Measurements from ENCODE around the gene DVL2.
"Not testable (repeated sequence)": the region's sequence is repeated elsewhere in the genome, so short reads cannot be mapped to it uniquely, and the experiment has no call there.

Gene DVL2

GRCh38 chr17:7196651-7197401, 37.5 kb downstream of the DVL2 start:
- DNase-seq (ENCODE audit: low spot score) = no peak

- DNase-seq (ENCODE audit: low spot score) = no peak
Observed at GRCh38 chr17:7195971-7196370, 38.3 kb downstream of the DVL2 start.

- DNase-seq (ENCODE audit: low spot score) = peak; percentile 54
Observed at GRCh38 chr17:7192271-7192937, 41.9 kb downstream of the DVL2 start.

- peak; percentile 87 for DNase-seq (ENCODE audit: low spot score)
Observed at GRCh38 chr17:7191571-7192270, 42.6 kb downstream of the DVL2 start.

- no peak for DNase-seq (ENCODE audit: low spot score)
Observed at GRCh38 chr17:7191069-7191468, 43.2 kb downstream of the DVL2 start.

GRCh38 chr17:7190276-7190917, 43.9 kb downstream of the DVL2 start:
- DNase-seq (ENCODE audit: low spot score) = no peak

- DNase-seq (ENCODE audit: low spot score) = no peak
Observed at GRCh38 chr17:7186241-7186640, 48.1 kb downstream of the DVL2 start.

GRCh38 chr17:7184647-7185046, 49.7 kb downstream of the DVL2 start:
- no peak for DNase-seq (ENCODE audit: low spot score)

GRCh38 chr17:7184091-7184488, 50.2 kb downstream of the DVL2 start:
- peak; percentile 57 for DNase-seq (ENCODE audit: low spot score)

GRCh38 chr17:7183433-7184090, 50.8 kb downstream of the DVL2 start:
- no peak for DNase-seq (ENCODE audit: low spot score)

- not testable (repeated sequence) for DNase-seq (ENCODE audit: low spot score)
Observed at GRCh38 chr17:7182101-7182500, 52.2 kb downstream of the DVL2 start.

GRCh38 chr17:7179317-7180254, 54.7 kb downstream of the DVL2 start, which contains the start of gene ASGR1:
ASGR1 (minus strand) TSS chr17:7179370; CDS start chr17:7178563, 807 bp downstream.
- DNase-seq (ENCODE audit: low spot score) = no peak

- no peak for DNase-seq (ENCODE audit: low spot score)
Observed at GRCh38 chr17:7178973-7179316, 55.4 kb downstream of the DVL2 start.

- peak; percentile 30 for DNase-seq (ENCODE audit: low spot score)
Observed at GRCh38 chr17:7177954-7178477, 56.3 kb downstream of the DVL2 start.

GRCh38 chr17:7177191-7177953, 56.9 kb downstream of the DVL2 start:
- peak; percentile 85 for DNase-seq (ENCODE audit: low spot score)

- no peak for DNase-seq (ENCODE audit: low spot score)
Observed at GRCh38 chr17:7176841-7177190, 57.5 kb downstream of the DVL2 start.

GRCh38 chr17:7176107-7176840, 58.0 kb downstream of the DVL2 start:
- no peak for DNase-seq (ENCODE audit: low spot score)

All from cerebellar cortex (tissue), 1 donor.